ENCODE results near the gene REPS2.

Gene REPS2

DNA sequence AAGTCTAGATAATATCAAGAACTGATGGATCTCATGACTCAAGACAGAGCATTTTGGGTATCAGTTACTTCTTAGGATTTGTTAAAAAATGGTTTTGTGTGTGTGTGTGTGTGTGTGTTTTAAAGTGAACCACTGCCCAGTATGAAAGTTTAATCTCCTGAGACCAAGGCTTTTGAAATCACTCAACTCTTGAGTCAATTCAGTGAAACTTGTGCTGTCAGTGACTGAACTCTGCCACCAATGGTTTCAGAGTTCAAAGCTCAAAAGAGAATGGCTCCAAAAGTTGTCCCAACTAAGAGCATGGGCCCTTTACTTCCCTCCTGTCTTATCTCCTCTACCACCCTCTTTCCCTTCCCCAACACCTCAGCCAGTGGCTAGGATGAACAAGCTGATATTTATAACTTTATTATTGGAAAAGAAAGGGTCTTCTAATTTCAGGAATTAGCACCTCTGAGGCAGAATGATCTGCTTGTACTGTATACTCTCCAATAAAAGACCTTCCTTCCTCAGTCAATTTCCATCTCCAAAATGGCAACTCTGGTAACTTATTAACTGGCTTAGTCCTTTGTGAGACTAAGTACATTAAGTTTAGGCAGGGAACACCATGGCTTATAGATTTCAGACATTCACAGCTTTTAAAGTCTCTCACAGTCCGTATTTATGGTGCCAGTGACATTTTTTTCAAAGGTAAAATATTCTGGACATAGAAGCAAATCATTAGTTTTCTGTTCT is 152.2 kb downstream of the REPS2 start:
- DNase-seq = no peak

DNA sequence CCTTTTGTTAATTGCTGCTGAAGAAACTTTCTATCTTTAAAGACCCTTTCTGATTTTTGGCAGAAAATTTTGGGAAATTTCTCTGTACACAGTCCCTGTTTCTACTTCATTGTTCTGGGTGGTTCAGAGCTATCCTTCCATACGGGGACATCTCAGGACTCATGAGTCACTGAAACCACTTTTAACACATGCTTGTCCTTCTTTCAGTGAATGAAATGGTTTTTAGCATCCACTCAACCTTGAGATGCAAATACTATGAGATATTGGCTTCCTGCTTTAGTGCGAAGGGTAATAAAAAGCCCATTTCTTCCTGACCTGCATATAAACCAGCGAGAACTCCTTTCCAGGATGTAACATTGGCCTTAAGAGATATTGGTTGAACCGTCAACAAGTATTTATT is 158.0 kb downstream of the REPS2 start:
- DNase-seq = no peak

DNA sequence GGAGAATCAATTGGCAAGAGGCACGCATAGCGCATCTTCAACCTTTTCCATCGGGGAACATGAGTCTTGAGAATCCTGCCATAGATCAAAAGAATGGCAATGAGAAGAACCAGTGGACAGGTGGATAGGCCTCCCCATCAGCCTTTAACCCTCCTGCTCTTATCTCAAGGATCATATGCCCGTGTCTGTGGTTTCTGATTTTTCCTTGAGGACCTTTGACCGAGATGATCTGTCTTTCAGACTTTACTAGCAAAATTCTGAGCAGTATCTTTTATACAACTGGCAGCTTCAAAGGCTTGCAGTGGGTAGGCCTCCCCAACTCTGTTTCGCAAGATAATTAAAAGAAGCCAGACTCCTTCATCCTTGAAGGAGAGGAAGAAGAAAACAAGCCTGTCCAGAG is 174.4 kb downstream of the REPS2 start:
- no peak for DNase-seq

DNA sequence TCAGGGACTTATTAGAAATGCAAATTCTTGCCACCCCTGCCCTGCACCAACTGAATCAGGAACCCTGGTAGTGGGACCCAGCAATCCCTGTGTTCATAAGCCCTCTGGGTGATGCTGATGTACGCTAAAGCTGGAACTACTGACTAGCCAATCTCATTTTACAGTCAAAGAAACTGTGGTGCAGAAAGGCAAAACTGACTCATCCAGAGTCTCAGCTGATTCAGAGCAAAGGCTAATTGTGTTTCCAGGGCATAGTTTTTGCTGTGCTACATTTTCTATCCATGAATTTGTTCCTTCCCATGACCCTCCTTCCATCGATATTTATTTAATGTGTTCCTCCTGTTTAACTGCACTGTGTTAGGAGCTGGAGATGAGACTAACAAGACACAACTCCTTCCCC is 207.5 kb downstream of the REPS2 start:
- no peak for DNase-seq

DNA sequence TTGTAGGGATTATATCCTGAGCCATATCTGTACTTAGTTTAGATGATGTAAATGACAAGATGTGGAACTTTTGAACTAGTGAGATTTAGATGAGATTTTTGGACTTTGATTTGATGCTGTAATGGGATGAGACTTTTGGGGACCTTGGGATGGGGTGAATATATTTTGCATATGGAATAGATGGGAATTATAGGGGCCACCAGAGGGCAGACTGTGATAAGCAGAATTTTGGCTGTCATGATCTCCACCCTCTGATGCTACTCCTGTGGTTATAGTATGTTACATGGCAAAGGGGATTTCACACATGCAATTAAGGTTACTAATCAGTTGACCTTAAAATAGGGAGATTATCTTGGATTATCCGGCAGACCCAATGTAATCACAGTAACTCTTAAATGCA is 214.5 kb downstream of the REPS2 start:
- no peak for DNase-seq

DNA sequence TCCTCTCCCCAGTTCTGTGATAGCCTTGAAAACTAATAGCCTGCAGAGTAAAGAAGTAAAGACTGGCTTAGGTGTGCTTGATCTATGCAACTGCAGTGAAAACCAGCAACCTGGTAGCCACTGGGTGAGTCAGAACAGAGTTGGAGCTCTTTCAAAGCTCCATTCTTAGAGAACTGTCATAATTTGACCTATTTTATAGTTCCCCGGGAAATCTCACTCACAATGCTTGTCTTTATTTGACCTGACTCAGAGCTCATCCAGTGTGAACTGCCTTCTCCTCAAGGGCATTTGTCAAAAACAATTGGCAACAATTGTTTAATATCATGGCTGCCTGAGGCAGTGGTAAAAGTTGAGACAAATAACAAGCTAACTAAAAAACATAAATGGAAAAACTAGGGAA is 215.5 kb downstream of the REPS2 start:
- DNase-seq = no peak

DNA sequence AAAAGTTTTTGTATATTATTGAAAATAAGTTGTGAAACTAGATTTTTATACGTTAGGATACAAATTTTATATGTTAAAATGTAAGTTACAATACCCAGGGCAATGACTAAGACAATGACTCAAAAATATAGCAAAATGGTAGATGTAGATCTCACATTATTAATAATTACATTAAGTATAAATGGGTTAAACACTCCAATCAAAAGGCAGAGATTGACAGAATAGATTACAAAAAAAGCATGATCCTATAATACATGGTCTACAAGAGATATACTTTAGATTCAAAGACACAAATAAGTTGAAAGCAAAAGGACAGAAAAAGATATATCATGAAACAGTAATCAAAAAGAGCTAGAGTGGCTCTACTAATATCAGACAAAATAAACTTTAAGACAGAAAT is 217.6 kb downstream of the REPS2 start:
- no peak for DNase-seq

DNA sequence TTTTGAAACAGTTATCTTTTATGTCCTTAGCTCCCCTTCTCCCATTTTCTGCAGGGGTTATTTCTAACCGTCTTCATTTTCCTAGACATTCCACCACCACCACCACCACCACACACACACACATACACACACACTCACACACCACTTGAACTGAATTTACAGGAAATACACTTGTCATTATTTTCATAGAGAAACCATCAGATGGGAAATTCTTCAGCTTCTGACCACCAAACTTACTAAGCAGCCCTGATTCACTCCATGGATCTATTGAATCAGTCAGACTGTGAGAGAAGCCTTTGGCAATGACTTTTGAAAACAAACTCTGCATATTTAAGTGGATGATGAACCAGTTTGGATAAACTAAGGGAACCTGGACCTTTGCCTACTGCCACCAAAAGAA is 218.5 kb downstream of the REPS2 start:
- no peak for DNase-seq

DNA sequence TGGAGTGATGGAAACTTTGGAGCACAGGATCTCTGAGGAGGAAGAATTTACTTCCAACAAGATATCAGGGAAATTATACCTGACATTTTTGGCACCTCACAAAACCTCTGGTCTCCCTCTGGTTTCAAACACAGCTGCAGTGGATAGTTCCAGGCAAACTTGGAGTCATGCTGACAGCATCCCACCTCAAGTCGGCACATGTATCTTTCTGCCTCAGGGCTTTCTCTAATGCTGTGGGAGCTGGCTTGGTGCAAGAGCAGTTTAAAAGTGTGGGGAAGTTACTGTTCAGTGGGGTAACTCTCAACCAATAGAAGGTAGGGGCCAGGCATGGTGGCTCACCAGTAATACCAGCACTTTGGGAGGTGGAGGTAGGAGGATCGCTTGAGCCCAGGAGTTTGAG is 221.5 kb downstream of the REPS2 start:
- no peak for DNase-seq

DNA sequence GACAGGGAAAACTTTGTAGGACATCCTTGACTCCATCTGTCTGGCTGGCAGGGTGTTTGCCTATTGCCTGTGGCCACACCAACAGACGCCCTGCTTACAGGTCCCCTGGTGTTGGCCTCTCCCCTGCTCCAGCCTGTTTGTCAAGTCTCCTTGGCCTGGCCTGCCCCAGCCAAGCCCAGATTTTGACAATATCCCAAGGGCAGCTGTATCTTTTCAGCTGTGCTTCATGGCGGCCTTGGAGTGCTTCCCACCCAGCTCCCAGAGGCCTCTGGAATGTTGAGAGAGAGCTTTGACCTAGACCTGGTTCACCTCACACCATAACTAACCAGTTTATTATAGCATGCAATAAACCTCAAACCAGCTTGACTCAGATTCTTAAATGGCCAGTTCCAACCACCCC is 224.5 kb downstream of the REPS2 start:
- DNase-seq = no peak

DNA sequence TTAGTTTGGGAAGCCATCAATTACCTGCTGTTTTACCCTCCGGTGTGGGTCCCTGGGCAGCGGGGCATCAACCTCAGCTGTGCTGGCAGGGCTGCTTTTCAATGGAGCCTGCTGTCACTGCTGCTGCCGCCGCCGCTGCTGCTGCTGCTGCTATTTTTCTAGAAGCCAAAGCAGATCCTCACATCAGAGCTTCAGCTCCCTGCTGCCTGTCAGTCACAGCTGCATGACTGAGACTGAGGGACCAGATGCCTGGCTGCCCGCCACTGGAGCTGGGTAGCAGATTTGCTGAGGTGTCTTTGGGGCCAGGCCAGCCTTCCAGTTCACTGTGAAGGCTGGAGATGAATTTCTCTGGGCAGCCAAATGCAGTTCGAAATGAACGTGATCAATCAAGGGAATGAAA is 228.2 kb downstream of the REPS2 start:
- DNase-seq = no peak

DNA sequence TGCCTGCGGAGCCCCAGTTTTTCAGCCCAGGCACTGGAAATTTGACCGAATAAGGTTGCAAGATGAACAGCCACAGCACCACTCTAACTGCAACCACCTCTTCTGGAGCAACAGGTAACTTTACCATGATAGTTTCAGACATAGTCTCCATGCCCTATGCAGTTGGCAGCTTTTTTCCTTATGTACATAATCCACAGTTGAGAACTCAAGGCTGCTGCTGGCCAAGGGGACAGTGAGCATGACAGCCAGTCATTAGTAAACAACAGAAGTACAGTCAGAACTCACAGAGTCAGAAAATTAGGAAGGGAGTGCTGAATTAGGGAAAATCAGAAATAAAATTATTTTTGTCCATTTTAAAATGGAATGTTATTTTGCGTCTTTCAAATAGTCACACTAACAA is 235.9 kb downstream of the REPS2 start:
- no peak for DNase-seq

DNA sequence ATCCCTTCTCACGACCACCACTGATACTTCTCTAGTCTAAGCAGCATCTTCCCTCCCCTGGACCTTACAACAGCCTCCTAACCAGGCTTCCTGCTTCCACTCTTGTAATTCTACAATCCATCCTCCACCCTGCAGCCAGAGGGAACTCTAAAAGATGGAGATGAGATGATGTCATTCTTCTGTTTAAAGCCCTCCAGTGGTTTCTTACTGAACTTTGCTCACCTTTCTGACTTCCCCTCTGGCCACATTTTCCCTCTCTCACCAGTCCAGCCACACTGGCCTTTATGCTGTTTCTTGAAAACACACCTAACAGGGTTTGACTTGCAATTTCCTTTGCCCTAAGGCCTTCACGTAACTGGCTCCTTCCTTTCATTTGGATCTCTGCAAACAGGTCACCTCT is 237.1 kb downstream of the REPS2 start:
- DNase-seq = no peak

DNA sequence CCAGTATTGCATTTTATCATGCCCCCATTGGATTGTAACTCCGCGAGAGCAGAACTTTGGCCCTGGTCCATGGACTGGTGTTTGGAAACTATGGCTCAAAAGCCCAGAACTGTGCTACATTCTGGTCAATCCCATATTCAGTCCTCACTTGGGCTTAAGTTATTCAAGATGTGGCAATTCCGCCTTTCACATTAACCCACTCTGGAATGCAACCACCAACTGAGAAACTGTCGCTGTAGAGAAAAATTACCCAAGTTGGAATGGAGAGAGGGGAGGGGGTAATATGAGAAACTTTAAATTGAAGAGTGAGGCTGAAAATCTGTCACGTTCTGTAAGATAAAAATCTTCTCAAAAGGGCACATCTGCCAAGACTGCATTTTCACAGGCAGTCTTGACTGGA is 239.0 kb downstream of the REPS2 start:
- DNase-seq = no peak

DNA sequence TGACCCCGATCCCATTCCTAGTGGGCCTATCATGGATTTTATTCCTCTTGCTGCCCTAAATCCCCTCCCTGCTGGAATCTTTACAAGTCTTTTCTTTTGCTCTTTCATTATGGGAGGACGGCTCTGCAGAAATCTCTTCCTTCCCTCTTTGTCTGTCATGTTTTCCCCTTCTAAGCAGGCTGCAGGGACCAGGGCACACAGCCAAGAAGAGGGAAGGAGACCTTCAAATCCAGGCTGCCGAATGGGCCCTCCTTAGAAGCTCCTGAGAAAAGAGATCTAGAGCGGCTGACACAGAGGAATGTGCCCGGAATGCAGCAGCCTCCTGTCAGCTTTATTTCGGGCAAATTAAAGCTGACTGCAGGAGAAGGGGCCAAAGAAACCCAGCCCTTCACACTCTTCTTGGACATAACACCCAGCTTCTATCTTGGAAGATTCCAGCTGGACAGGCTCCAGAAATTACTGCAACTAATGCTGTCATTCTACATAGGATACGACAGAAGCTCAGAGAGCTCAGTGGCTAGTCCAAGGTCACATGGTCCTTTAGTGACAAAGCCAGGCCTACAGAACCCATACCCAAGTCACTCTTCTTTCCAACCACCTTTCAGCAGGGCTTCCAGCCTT is 240.8 kb downstream of the REPS2 start:
- DNase-seq = no peak

DNA sequence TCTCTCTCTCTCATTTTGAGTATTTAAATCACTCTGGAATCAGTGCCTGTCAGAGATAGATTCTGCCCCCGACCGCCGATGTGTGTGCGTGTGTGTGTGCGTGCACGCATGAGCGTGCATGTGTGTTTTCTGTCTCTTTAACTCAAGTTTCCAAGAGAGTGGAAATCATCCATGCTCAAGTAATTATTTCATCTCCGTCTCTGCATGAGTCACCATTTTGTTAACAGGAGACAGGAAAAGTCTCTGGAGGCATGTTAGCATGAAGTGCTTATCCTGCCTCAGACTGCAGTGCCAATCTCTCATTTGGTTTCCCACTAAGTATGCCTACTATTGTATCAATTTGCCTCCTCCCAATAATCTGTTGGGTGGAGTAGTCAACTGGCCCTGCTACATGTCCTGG is 245.6 kb downstream of the REPS2 start:
- DNase-seq = no peak
